Gastrocnemius medialis (tissue), 4 donors: Measurements from ENCODE around the gene CERT1.

Source experiments
- CTCF ChIP-seq, 5 experiments: fragments of 450-650 bp in 3 of 5; fragments of 200-600 bp in 2 of 5; sonication (generic) in 2 of 5; IDR thresholded peaks in 4 of 5; conservative IDR thresholded peaks in 1 of 5; 1 replicate in 4 of 5; 2 replicates in 1 of 5; pipeline ENCODE4 v1.5.1; 2016 to 2019; ENCODE audit warnings: antibody characterized with exemption in 5 of 5, mild to moderate bottlenecking in 3 of 5, moderate library complexity in 3 of 5
- POLR2A ChIP-seq, 2 donors: fragments of 450-650 bp; IDR thresholded peaks; one replicate each; pipeline ENCODE4 v1.6.1; 2017; ENCODE audit warnings: antibody characterized with exemption in 2 of 2, mild to moderate bottlenecking in 2 of 2, moderate library complexity in 2 of 2

DNA sequence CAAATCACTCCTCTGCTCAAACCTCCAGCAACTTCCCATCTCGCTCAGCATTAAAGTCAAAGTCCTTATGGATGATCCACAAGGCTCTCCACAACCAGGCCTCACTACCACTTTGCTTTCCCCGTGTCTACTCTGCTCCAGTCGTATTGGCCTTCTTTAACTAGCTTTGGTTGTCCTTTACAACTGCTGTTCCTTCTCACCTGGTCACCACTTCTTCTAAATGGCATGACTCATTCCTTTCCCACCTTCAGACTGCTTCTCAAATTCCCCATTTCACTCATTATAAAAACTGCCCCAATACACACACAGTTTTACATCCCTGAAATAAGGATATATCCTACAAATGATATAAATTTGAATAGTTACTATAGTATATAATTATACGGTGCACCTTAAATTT is 30.4 kb downstream of the CERT1 start:
- TF ChIP-seq CTCF (IDR thresholded peaks at IDR 0.05 in 4 of 5, conservative IDR thresholded peaks at IDR 0.05 in 1 of 5) (no peak), POLR2A (IDR thresholded peaks at IDR 0.05) (no peak)
